Transverse colon (tissue), 3 donors: ENCODE data around the gene TTLL12.

Experiments
- CTCF ChIP-seq, 5 experiments: fragments of 200-600 bp in 3 of 5; fragments of 450-650 bp in 2 of 5; sonication (generic) in 3 of 5; IDR thresholded peaks; 1 replicate in 2 of 5; 2 replicates in 3 of 5; pipeline ENCODE4 v1.5.1; 2016 to 2017; ENCODE audit warnings: antibody characterized with exemption in 5 of 5, inconsistent platforms in 3 of 5, mild to moderate bottlenecking in 2 of 5, moderate library complexity in 1 of 5
- EP300 ChIP-seq: sonication (generic); formaldehyde crosslinking; IDR thresholded peaks from one replicate; pipeline ENCODE4 v1.6.1; 2017; ENCODE audit warnings: antibody characterized with exemption, low read depth
- POLR2A ChIP-seq: fragments of 450-650 bp; IDR thresholded peaks from one replicate; pipeline ENCODE4 v1.6.1; 2016; ENCODE audit warnings: antibody characterized with exemption, mild to moderate bottlenecking, moderate library complexity

- TF ChIP-seq CTCF (IDR thresholded peaks at IDR 0.05) (no peak), POLR2A (no peak), EP300 (no peak)
Measured at GRCh38 chr22:43160497-43161126, 26.3 kb downstream of the TTLL12 start.
